SH-SY5Y (cell line): ENCODE measurements around the gene MMP11.

ENCODE experiments used
- GATA2 ChIP-seq: IDR thresholded peaks from 2 replicates; pipeline ENCODE4 v1.6.1; 2011; ENCODE audit warnings: mild to moderate bottlenecking, low read depth, low read length
- GATA3 ChIP-seq: IDR thresholded peaks from 2 replicates; pipeline ENCODE4 v1.6.1; 2011; ENCODE audit warnings: low read depth, mild to moderate bottlenecking, low read length, moderate library complexity

Gene MMP11

GRCh38 chr22:23782703-23783102 lies 10.1 kb downstream of the MMP11 start:
- no peak for TF ChIP-seq GATA3
- no peak for TF ChIP-seq GATA2

GRCh38 chr22:23783265-23784150 lies 10.9 kb downstream of the MMP11 start:
- TF ChIP-seq GATA3 (no peak), GATA2 (no peak)

- TF ChIP-seq GATA3 = no peak
- TF ChIP-seq GATA2 = no peak
These were observed 11.6 kb downstream of the MMP11 start for GRCh38 chr22:23784215-23784732.

- TF ChIP-seq GATA2 (no peak), GATA3 (no peak)
These were observed 13.6 kb downstream of the MMP11 start for GRCh38 chr22:23786261-23786710.

- TF ChIP-seq GATA2 (no peak), GATA3 (no peak)
These were observed 14.3 kb downstream of the MMP11 start, which contains the start of gene SMARCB1 for GRCh38 chr22:23786752-23787599. Gene SMARCB1, plus strand, starts transcription at chr22:23786966. Its CDS starts 204 bp downstream, at chr22:23787170.

GRCh38 chr22:23787600-23787896 lies 14.9 kb downstream of the MMP11 start:
- TF ChIP-seq GATA3 (no peak), GATA2 (no peak)

GRCh38 chr22:23787910-23788309 lies 15.3 kb downstream of the MMP11 start:
- TF ChIP-seq GATA2 (no peak), GATA3 (no peak)

- TF ChIP-seq GATA3 (no peak), GATA2 (no peak)
These were observed 16.5 kb downstream of the MMP11 start for GRCh38 chr22:23789121-23789520.

- TF ChIP-seq GATA2 = no peak
- no peak for TF ChIP-seq GATA3
These were observed 17.0 kb downstream of the MMP11 start for GRCh38 chr22:23789638-23790037.

GRCh38 chr22:23790819-23791737 lies 18.4 kb downstream of the MMP11 start:
- 0 out of 2 replicates have a peak, but pooled peaks have one; percentile 17 for TF ChIP-seq GATA2
- TF ChIP-seq GATA3 = no peak

GRCh38 chr22:23791738-23792645 lies 19.3 kb downstream of the MMP11 start:
- TF ChIP-seq GATA3 = no peak
- TF ChIP-seq GATA2 = no peak

- TF ChIP-seq GATA2 (no peak), GATA3 (no peak)
These were observed 20.7 kb downstream of the MMP11 start for GRCh38 chr22:23793326-23793725.
